IMR-90 (cell line): ENCODE results near the gene TES.

Experiments
- FOS ChIP-seq: fragments of 150-350 bp; IDR thresholded peaks from 2 replicates; pipeline ENCODE4 v1.6.1; 2016; ENCODE audit warnings: low read depth, low read length
- MAFK ChIP-seq: IDR thresholded peaks from 2 replicates; pipeline ENCODE4 v1.6.1; 2012; ENCODE audit warnings: low read depth, low read length, improper control_type of control experiment
- POLR2A ChIP-seq: IDR thresholded peaks from 2 replicates; pipeline ENCODE4 v1.6.1; 2012; ENCODE audit warnings: mild to moderate bottlenecking, low read depth, low read length
- RAD21 ChIP-seq: IDR thresholded peaks from 2 replicates; pipeline ENCODE4 v1.6.1; 2012; ENCODE audit warnings: low read length, improper control_type of control experiment
- TF ChIP-seq, protein P1 (sequence below): fragments of 150-350 bp; IDR thresholded peaks from 2 replicates; pipeline ENCODE4 v1.6.1; 2017; ENCODE audit warnings: mild to moderate bottlenecking, antibody characterized with exemption, low read length, low read depth
- TF ChIP-seq, protein P2 (sequence below): conservative IDR thresholded peaks from 2 replicates; pipeline ENCODE4 v1.5.1; 2012; ENCODE audit warnings: mild to moderate bottlenecking, low read depth, low read length, improper control_type of control experiment

DNA sequence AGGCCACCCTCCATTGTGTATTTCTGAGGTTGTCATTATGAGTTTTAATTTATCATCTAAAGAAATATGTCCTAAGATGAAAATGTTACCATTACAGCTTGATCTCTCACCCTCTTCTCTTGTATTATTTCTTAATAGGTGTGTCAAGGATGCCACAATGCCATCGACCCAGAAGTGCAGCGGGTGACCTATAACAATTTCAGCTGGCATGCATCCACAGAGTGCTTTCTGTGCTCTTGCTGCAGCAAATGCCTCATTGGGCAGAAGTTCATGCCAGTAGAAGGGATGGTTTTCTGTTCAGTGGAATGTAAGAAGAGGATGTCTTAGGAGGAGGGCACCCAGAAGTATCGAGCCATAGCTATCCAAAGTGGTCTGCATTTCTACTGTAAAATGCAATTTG, 46.8 kb downstream of the TES start:
- TF ChIP-seq, protein P1, sequence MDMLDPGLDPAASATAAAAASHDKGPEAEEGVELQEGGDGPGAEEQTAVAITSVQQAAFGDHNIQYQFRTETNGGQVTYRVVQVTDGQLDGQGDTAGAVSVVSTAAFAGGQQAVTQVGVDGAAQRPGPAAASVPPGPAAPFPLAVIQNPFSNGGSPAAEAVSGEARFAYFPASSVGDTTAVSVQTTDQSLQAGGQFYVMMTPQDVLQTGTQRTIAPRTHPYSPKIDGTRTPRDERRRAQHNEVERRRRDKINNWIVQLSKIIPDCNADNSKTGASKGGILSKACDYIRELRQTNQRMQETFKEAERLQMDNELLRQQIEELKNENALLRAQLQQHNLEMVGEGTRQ, result no peak
- TF ChIP-seq, protein P2, sequence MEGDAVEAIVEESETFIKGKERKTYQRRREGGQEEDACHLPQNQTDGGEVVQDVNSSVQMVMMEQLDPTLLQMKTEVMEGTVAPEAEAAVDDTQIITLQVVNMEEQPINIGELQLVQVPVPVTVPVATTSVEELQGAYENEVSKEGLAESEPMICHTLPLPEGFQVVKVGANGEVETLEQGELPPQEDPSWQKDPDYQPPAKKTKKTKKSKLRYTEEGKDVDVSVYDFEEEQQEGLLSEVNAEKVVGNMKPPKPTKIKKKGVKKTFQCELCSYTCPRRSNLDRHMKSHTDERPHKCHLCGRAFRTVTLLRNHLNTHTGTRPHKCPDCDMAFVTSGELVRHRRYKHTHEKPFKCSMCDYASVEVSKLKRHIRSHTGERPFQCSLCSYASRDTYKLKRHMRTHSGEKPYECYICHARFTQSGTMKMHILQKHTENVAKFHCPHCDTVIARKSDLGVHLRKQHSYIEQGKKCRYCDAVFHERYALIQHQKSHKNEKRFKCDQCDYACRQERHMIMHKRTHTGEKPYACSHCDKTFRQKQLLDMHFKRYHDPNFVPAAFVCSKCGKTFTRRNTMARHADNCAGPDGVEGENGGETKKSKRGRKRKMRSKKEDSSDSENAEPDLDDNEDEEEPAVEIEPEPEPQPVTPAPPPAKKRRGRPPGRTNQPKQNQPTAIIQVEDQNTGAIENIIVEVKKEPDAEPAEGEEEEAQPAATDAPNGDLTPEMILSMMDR, result no peak
- TF ChIP-seq POLR2A (no peak), RAD21 (no peak), FOS (no peak), MAFK (no peak)
